HFF-Myc (cell line): Measurements from ENCODE around the gene DGCR8.
A peak's percentile ranks its signal among the peaks of the same experiment; 100 is the strongest.

Experiments used
- DNase-seq: peaks from one replicate; pipeline ENCODE4 v3.0.0-alpha.2; 2011; ENCODE audit warnings: low read depth; ENCODE audit errors: extremely low read depth
- H3K4me3 ChIP-seq: replicated peaks from 2 replicates; pipeline ENCODE4 v1.5.1; 2011; ENCODE audit warnings: low read depth, mild to moderate bottlenecking, control low read depth, low read length
- TF ChIP-seq, protein P1 (sequence below): IDR thresholded peaks from 2 replicates; pipeline ENCODE4 v1.5.1; 2012; ENCODE audit warnings: mild to moderate bottlenecking, low read depth, low read length, control low read depth; ENCODE audit errors: missing control alignments

The DGCR8 gene

DNA sequence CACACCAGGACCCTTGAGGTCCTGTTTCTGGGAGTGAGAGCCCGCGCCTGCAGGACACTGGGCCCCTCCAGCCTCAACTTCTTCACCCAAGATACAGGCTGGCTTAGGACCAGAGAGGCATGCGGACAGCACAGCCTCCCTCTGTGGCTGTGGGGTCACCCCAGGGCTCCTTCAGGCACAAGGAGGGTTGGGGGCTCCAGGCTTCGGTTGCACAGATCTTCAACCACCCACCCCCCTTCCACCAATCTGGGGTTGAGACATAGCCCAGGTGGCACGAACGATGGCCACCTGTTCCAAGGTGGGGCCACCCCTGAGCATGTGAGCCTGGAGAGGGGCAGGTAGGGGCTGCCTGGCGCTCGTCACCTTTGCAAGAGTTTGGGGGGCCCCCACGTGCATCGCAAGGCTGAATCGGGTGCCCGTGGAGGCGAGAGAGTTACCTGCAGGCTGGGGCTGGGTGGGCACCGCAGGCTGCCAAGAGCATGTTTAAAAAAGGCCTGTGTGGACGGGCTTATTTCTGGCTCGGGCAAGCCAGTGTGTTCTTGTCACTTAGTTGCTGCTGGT lies 52.7 kb downstream of the DGCR8 start:
- peak overlapping the region; percentile 78 for H3K4me3 ChIP-seq
- TF ChIP-seq, protein P1, sequence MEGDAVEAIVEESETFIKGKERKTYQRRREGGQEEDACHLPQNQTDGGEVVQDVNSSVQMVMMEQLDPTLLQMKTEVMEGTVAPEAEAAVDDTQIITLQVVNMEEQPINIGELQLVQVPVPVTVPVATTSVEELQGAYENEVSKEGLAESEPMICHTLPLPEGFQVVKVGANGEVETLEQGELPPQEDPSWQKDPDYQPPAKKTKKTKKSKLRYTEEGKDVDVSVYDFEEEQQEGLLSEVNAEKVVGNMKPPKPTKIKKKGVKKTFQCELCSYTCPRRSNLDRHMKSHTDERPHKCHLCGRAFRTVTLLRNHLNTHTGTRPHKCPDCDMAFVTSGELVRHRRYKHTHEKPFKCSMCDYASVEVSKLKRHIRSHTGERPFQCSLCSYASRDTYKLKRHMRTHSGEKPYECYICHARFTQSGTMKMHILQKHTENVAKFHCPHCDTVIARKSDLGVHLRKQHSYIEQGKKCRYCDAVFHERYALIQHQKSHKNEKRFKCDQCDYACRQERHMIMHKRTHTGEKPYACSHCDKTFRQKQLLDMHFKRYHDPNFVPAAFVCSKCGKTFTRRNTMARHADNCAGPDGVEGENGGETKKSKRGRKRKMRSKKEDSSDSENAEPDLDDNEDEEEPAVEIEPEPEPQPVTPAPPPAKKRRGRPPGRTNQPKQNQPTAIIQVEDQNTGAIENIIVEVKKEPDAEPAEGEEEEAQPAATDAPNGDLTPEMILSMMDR: no peak
- DNase-seq: no peak

DNA sequence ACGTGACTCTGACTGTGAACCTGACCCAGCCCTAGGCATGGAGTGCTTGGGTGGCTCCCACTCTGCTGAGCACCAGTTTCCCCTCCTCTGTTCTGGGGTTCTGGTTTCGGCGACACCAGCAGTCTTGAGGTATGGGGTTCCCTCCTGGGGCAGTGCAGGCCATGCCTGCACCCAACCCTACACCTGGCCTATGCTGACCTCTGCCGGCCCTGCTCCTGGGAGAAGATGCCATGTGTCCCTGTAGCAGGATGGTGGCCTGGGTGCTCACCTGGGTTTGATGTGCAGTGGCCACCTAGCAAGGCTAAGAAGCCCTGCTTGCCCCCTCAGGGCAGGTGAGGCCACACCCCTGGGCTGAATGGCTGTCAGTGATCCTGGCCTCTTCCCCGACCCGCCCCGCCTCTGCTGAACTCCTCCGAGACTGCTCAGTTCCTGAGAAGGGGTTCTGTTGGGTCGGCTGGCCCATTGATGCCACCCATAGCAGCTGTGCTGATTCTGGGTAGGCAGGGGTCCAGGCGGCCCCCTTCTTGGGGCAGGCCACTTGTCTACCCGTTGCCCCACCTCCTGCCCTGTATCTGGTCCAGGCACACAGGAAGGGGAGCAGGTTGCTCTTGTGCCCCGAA lies 54.0 kb downstream of the DGCR8 start:
- no peak overlapping the region for H3K4me3 ChIP-seq
- TF ChIP-seq, protein P1: no peak
- DNase-seq: no peak

DNA sequence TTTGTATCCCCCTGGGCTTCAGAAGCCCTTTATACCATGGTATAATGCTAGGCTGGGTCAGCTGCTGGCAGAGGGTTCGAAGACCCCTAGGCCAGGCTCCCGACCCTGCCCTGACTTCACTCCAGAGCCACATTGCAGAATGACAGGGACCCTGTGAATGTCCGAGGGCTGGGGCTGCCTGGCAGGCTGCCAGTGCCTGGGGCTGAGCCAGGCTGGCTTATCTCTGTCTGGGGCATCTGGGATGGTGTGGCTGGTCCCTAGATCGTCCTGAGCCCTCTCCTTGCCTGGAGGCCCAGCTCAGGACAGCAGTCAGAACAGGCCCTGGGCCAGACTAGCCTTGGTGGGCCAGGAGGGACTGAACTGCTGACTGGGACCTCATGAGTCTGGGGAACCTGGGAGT lies 55.2 kb downstream of the DGCR8 start:
- DNase-seq: no peak
- no peak overlapping the region for H3K4me3 ChIP-seq
- TF ChIP-seq, protein P1: no peak

DNA sequence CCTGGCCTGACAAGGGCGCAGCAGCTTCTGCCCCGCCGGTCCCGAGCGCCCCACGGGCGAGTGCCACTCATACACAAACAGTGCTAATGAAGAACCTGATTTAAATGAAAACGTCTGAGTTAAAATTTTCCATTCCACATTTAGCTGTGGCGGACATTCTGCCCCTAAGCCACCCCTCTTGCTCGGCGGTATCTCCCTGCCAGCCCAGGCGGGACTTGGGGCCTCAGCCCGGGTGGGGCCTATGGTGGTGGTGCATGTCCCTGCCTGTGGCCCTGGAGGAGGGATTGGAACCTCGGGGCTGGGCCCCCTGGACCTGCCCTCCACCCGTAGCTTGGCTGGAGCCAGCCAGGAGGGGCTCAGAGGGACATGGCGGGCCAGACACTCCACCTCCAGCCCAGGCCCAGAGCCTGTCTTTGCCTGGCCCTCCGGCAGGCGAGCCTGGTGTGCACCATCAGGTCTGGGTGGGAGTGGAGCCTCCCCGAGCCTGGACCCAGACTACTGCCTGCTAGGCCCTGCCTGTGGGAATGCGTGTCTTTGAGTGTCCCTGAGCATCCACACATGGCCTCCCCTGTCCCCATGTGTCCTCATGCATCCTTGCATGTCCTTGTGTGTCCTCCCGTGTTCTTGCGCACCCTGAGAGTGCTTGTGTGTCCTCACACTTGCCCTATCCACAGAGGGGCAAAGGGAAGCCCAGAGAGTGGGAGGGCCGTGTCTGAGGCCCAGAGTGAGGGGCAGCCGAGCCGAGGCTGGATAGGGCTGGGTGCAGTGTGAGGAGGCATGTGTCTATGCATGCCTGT lies 56.0 kb downstream of the DGCR8 start:
- no peak for DNase-seq
- H3K4me3 ChIP-seq: no peak overlapping the region
- TF ChIP-seq, protein P1: no peak

DNA sequence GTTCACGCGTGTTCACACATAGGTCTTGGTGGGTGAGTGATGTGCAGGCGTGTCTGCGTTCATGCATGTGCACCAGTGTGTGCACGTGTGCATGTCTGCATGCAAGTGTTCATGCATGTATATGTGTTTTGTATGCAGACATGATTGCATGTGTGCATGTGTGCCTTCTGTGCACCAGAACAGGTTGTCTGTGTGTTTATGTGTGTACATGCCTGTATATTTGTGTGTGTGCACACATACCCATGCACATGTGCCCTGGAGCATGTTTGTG lies 56.5 kb downstream of the DGCR8 start:
- TF ChIP-seq, protein P1: no peak
- no peak overlapping the region for H3K4me3 ChIP-seq
- no peak for DNase-seq

DNA sequence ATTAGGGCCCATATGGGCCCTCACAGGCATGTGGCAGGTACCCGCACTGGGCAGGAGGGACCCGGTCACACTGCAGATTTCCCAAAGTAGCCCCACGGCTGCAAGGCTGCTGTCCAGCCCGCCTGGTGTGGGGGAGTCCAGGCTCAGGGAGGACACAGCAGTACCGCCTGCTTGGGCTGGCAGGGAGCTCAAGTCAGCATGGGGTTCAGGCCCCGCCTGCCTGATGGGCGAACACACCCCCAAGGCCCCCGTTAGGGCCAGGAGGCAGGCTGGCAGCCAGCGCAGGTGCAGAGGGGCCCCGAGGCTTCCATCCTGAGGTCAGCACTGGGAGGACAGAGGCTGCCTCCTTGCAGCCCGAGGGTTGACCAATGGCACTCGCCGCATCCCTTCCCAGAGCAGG lies 57.1 kb downstream of the DGCR8 start:
- TF ChIP-seq, protein P1: no peak

More for the DNA sequence above, 57.1 kb downstream of the DGCR8 start:
- DNase-seq: no peak
- no peak overlapping the region for H3K4me3 ChIP-seq
